Right lobe of liver (tissue), 6 donors: ENCODE measurements around the gene HYAL3. TPM values are rescaled to one million over a fixed set of nuclear protein-coding genes. Genes with fewer than 3 reads are reported as not detected.

Experiments used
- ATAC-seq, 4 donors: fragments of 200-7000 bp; cut with Tn5 transposase; one replicate each; pipeline ENCODE4 v1.9.1; 2020; ENCODE audit warnings: mild to moderate bottlenecking in 4 of 4, moderate library complexity in 4 of 4
- DNase-seq, 3 donors: peaks; one replicate each; pipeline ENCODE4 v3.0.0-alpha.2; 2020
- H3K27ac ChIP-seq, 3 donors: fragments of 200-600 bp; one replicate each; pipeline ENCODE4 v1.8.0; 2022
- H3K27me3 ChIP-seq, 2 donors: fragments of 200-600 bp; one replicate each; pipeline ENCODE4 v1.8.0; 2022
- H3K36me3 ChIP-seq, 4 donors: fragments of 200-600 bp; sonication (generic) in 1 of 4; one replicate each; pipeline versions ENCODE4 v1.5.1 to v1.8.0; 2017 to 2022; ENCODE audit warnings: control low read depth in 1 of 4
- H3K4me1 ChIP-seq, 4 donors: fragments of 200-600 bp; sonication (generic) in 1 of 4; one replicate each; pipeline versions ENCODE4 v1.5.1 to v1.8.0; 2017 to 2022; ENCODE audit warnings: control low read depth in 1 of 4
- H3K4me3 ChIP-seq, 3 donors: fragments of 200-600 bp; one replicate each; pipeline ENCODE4 v1.8.0; 2022
- H3K9me3 ChIP-seq, 4 donors: fragments of 200-600 bp; sonication (generic) in 1 of 4; one replicate each; pipeline versions ENCODE4 v1.5.1 to v1.8.0; 2017 to 2022; ENCODE audit warnings: control low read depth in 1 of 4
- POLR2A ChIP-seq: fragments of 450-650 bp; IDR thresholded peaks from one replicate; pipeline ENCODE4 v1.6.1; 2017; ENCODE audit warnings: antibody characterized with exemption, mild to moderate bottlenecking
- WGBS: methylation state at CpG from one replicate; pipeline ENCODE4 v1.1.6; 2018; ENCODE audit warnings: low coverage, low lambda C conversion rate; ENCODE audit not compliant: insufficient coverage; ENCODE audit errors: missing lambda C conversion rate; 5-methylcytosine and 5-hydroxymethylcytosine counted together
- intact Hi-C, 2 donors: fragments of 100-400 bp; cut with DNase I; formaldehyde crosslinking; loops; one replicate each; pipeline versions ENCODE4 v1.11.2 to v1.14.1; 2022
- total RNA-seq, 6 experiments: library from RNA; depleted of rRNA in 2 of 6; stranded (reverse); fragments of >200 nt in 2 of 6; fragmentation: NEBNext Ultra II Directional in 3 of 6; extraction: Animal tissue kit (Norgen Biotek cat#: 25700) in 3 of 6; gene quantifications; one replicate each; pipeline versions ENCODE4 v1.1.0 to v1.2.4, GENCODE V29; 2016 to 2023
- TF ChIP-seq, protein P1 (sequence below), 4 donors: fragments of 200-600 bp in 3 of 4; fragments of 450-650 bp in 1 of 4; IDR thresholded peaks; one replicate each; pipeline versions ENCODE4 v1.5.1 to v1.8.0; 2016 to 2022; ENCODE audit warnings: antibody characterized with exemption in 4 of 4, mild to moderate bottlenecking in 2 of 4
- donor health status: DM: no; HTN: yes; CAD: no.
- donor health status: DM: no; HTN: no; CAD: no.
- donor health status: DM: no; HTN: no; CAD: no.
- donor health status: DM: no; HTN: yes; CAD: no.
- donor health status: DM: no; HTN: yes; CAD: no.

HYAL3 gene
- total RNA-seq, 6 experiments from 2014 or later, result 1.8 to 7.5 (median 3.1) TPM

DNA sequence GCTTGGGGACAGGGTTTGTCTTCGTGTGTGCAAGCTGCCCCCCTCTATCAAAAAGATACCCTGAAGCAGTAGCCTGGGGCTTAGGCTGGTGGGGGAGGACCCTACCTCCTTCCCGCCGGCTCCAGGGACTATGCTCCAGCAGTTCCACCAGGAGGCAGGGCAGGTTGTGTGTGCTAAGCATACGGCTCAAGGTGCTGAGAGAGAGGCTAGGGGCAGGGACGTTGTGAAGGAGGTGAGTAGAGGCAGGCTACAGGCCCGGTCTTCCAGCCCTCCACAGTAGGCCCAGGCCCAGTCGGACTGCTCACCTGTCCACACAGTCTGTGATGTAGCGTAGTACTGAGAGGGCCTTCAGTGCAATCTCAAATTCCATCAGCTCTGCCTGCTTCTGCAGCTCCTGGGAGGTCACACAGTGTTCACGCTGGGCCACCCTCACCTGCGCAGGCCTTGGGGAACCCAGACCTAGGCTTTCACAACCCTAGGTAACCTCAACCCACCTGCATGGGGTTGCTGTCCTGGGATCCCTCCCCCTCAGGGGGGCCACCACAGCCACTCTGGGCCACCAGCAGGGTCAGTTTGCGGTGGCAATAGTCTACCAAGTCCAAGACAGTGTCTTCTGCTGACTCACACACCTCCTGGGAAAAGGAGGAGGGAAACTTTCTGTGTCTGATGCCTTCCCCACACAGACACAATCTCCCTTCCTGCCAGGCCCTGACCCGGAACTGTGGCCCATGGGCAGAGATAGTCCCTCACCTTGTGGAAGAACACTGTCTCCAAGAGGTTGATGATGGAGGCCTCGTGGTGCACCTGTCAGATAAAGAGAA lies 43.8 kb upstream of the HYAL3 start:
- no peak overlapping the region for H3K4me3 ChIP-seq
- H3K27ac ChIP-seq, result no peak overlapping the region
- DNase-seq (no peak), ATAC-seq (no peak)
- H3K9me3 ChIP-seq, result no peaks in the 10 kb centered on the region
- H3K27me3 ChIP-seq, result no peaks in the 10 kb centered on the region
- no peak for TF ChIP-seq POLR2A
- TF ChIP-seq, protein P1, sequence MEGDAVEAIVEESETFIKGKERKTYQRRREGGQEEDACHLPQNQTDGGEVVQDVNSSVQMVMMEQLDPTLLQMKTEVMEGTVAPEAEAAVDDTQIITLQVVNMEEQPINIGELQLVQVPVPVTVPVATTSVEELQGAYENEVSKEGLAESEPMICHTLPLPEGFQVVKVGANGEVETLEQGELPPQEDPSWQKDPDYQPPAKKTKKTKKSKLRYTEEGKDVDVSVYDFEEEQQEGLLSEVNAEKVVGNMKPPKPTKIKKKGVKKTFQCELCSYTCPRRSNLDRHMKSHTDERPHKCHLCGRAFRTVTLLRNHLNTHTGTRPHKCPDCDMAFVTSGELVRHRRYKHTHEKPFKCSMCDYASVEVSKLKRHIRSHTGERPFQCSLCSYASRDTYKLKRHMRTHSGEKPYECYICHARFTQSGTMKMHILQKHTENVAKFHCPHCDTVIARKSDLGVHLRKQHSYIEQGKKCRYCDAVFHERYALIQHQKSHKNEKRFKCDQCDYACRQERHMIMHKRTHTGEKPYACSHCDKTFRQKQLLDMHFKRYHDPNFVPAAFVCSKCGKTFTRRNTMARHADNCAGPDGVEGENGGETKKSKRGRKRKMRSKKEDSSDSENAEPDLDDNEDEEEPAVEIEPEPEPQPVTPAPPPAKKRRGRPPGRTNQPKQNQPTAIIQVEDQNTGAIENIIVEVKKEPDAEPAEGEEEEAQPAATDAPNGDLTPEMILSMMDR (IDR thresholded peaks at IDR 0.05), result no peak
- peaks cover 0 to 19% (median 0%) of the 10 kb centered on the region in 4 donors for H3K4me1 ChIP-seq
- intact Hi-C loops, result loop anchor here (10.0 kb wide), 2 partner anchors 202 to 212 kb away; no protein-coding TSS in a partner anchor
- 67% methylated on average over 5 of the region's 13 CpGs for WGBS
- no peaks in the 10 kb centered on the region for H3K36me3 ChIP-seq

DNA sequence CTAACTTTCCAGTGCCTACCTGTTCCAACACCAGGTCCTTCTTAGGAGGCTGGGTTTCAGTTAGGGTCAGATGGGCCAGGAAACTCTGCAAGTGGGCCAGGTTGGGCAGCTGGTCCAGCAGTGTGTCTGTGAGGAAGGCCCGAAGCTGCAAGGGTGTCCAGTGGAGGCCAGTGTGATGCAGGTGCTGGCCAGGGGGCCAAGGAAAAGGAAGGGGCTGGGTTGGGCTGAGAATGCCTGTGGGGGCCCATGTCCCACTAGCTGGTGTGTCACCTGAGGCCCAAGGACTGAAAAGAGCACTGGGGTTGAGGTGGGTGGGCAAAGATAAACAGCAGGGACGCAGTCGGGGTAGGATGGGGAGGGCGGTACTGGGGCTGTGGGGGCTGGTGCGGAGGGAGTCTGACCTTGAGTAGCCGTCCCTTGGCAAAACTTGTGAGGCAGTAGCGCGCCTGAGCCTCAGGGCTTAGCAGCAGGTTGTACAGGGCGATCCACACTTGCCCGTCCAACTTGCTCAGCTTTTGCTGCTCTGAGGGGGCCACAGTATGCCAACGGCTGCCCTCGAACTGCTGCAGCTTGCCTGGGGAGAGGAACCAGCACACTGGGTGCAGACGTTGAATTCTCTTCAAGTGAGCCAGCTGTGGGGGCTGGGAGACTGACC lies 42.9 kb upstream of the HYAL3 start:
- DNase-seq (no peak), ATAC-seq (no peak)
- 60% methylated on average over 1 of the region's 13 CpGs for WGBS
- intact Hi-C loops, result loop anchor here (10.0 kb wide), 2 partner anchors 203 to 213 kb away; no protein-coding TSS in a partner anchor
- no peaks in the 10 kb centered on the region for H3K27me3 ChIP-seq
- H3K36me3 ChIP-seq, result no peaks in the 10 kb centered on the region
- H3K9me3 ChIP-seq, result no peaks in the 10 kb centered on the region
- TF ChIP-seq, protein P1 (IDR thresholded peaks at IDR 0.05), result no peak
- no peak for TF ChIP-seq POLR2A
- H3K4me3 ChIP-seq, result no peak overlapping the region
- no peak overlapping the region for H3K27ac ChIP-seq
- H3K4me1 ChIP-seq, result peaks cover 0 to 14% (median 0%) of the 10 kb centered on the region in 4 donors

DNA sequence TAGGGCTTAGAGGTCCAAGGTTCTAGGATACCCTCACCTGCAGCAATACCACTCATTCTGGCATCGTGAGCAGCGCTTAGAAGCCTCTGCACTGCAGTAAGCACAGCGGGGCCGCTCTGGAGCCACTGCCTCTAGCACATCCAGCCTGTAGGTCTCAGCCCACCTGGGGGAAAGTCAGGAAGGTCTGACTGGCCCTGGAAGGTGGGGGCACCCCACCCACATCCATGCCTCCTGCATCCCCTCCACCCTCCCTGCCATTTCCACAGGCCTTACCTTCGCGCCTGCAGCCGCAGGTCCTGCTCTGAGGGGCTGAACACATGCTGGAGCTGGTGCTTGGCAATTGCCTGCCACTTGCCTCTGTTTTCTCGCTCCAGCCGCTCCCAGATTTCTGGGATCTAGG lies 42.3 kb upstream of the HYAL3 start:
- DNase-seq (no peak), ATAC-seq (no peak)
- TF ChIP-seq, protein P1 (IDR thresholded peaks at IDR 0.05), result no peak
- no peak for TF ChIP-seq POLR2A
- H3K27me3 ChIP-seq, result no peaks in the 10 kb centered on the region
- H3K36me3 ChIP-seq, result no peaks in the 10 kb centered on the region
- 100% methylated on average over 2 of the region's 9 CpGs for WGBS
- peak overlapping the region; percentile 39 to 55 (median 46) for H3K4me3 ChIP-seq
- intact Hi-C loops, result loop anchor here (10.0 kb wide), 2 partner anchors 203 to 213 kb away; no protein-coding TSS in a partner anchor
- peaks cover 0 to 14% (median 0%) of the 10 kb centered on the region in 4 donors for H3K4me1 ChIP-seq
- no peaks in the 10 kb centered on the region for H3K9me3 ChIP-seq
- no peak overlapping the region for H3K27ac ChIP-seq

DNA sequence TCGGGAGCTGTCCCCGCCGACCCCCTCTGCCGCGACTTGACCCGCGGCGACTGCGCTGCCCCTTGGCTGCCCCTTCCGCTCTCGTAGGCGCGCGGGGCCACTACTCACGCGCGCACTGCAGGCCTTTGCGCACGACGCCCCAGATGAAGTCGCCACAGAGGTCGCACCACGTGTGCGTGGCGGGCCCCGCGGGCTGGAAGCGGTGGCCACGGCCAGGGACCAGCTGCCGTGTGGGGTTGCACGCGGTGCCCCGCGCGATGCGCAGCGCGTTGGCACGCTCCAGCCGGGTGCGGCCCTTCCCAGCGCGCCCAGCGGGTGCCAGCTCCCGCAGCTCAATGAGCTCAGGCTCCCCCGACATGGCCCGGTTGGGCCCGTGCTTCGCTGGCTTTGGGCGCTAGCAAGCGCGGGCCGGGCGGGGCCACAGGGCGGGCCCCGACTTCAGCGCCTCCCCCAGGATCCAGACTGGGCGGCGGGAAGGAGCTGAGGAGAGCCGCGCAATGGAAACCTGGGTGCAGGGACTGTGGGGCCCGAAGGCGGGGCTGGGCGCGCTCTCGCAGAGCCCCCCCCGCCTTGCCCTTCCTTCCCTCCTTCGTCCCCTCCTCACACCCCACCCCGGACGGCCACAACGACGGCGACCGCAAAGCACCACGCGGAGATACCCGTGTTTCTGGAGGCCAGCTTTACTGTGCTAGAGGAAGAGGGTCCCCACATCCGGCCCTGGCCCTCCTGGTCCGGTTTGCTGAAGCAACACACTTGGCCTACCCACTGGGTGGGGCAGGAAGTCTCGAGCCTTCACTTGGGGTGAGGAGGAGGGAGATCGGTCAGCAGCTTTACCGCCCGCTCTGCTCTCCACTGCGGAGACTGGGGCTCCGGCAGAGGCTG lies 41.5 kb upstream of the HYAL3 start, which contains the start of gene RASSF1:
Gene RASSF1 (minus strand): TSS at position 389 of the 882 bp plus-strand sequence. CDS start 31 bp downstream, at position 358.
- Histone ChIP-seq H3K9me3 (no peaks in the 10 kb centered on the region), H3K4me1 (peaks cover 0 to 21% (median 4%) of the 10 kb centered on the region in 4 donors), H3K27me3 (no peaks in the 10 kb centered on the region), H3K4me3 (peak within 1 kb of the TSS; percentile 39 to 55 (median 46)), H3K27ac (peak within 1 kb of the TSS; percentile 33 to 95 (median 86)), H3K36me3 (no peaks in the 10 kb centered on the region)
- TF ChIP-seq POLR2A, result peak; percentile 60
- TF ChIP-seq, protein P1 (IDR thresholded peaks at IDR 0.05), result no peak
- 30% methylated on average over 32 of the region's 85 CpGs for WGBS
- intact Hi-C loops, result loop anchor here (10.0 kb wide), 2 partner anchors 204 to 214 kb away; no protein-coding TSS in a partner anchor
- peak; percentile 1 to 18 (median 4) for ATAC-seq
- DNase-seq, result peak; percentile 68 to 82 (median 74)
